IMR-90 (cell line): ENCODE measurements around the gene RMDN2. TPM values are rescaled to one million over a fixed set of nuclear protein-coding genes. Genes with fewer than 3 reads are reported as not detected.

Experiments used
- ATAC-seq: fragments of 200-7000 bp; cut with Tn5 transposase; 2 replicates; pipeline ENCODE4 v1.9.1; 2020; ENCODE audit warnings: low read depth, mild to moderate bottlenecking, moderate library complexity
- BruUV-seq: library from RNA; stranded (reverse); fragments of 400-500 nt; replicated peaks from 2 replicates; lab custom pipeline; 2021; lab: Mats Ljungman, UMichigan
- CTCF ChIA-PET: fragments of 300-600 bp; formaldehyde crosslinking; extraction: SDS; loops from one replicate; lab custom pipeline; 2021; ENCODE audit warnings: antibody characterized with exemption; lab: Yijun Ruan, JAX
- POLR2A ChIA-PET: fragments of 300-600 bp; sonication (Branson Sonifier 250); formaldehyde crosslinking; loops from one replicate; lab custom pipeline; 2022; ENCODE audit warnings: antibody characterized with exemption; ENCODE audit not compliant: unreplicated experiment; lab: Charles Lee
- DNase-seq: peaks from one replicate; pipeline ENCODE4 v3.0.0; 2013
- H2AFZ ChIP-seq: replicated peaks from 2 replicates; pipeline ENCODE3; 2013; ENCODE audit warnings: low read length, mild to moderate bottlenecking; ENCODE audit not compliant: poor library complexity
- H2AK5ac ChIP-seq: 2 replicates; pipeline ENCODE4 v1.6.1; 2013; ENCODE audit warnings: low read depth, low read length, inconsistent platforms
- H2AK9ac ChIP-seq: replicated peaks from 2 replicates; pipeline ENCODE3; 2013; ENCODE audit warnings: mild to moderate bottlenecking, low read depth, low read length, moderate library complexity; ENCODE audit not compliant: poor library complexity
- H2BK120ac ChIP-seq: 2 replicates; pipeline ENCODE4 v1.6.1; 2013; ENCODE audit warnings: low read depth, low read length, inconsistent platforms
- H2BK15ac ChIP-seq: 3 replicates; pipeline ENCODE4 v1.6.1; 2013; ENCODE audit warnings: low read depth, low read length, inconsistent platforms
- H2BK20ac ChIP-seq: 2 replicates; pipeline ENCODE4 v1.6.1; 2013; ENCODE audit warnings: low read depth, mild to moderate bottlenecking, inconsistent platforms, low read length, moderate library complexity
- H2BK5ac ChIP-seq: 2 replicates; pipeline ENCODE4 v1.6.1; 2013; ENCODE audit warnings: mild to moderate bottlenecking, low read depth, low read length, inconsistent platforms; ENCODE audit not compliant: poor library complexity, severe bottlenecking
- H3K14ac ChIP-seq: replicated peaks from 2 replicates; pipeline ENCODE4 v1.6.1; 2013; ENCODE audit warnings: low read depth, low read length, inconsistent platforms
- H3K18ac ChIP-seq: 2 replicates; pipeline ENCODE4 v1.6.1; 2013; ENCODE audit warnings: low read depth, low read length, control low read depth
- H3K23ac ChIP-seq: 2 replicates; pipeline ENCODE4 v1.6.1; 2013; ENCODE audit warnings: low read depth, low read length, inconsistent platforms
- H3K27ac ChIP-seq: 2 replicates; pipeline ENCODE4 v1.5.1; 2013; ENCODE audit warnings: mild to moderate bottlenecking, control low read depth, low read length; ENCODE audit not compliant: insufficient read depth
- H3K27me3 ChIP-seq: 2 replicates; pipeline ENCODE4 v1.6.1; 2013; ENCODE audit warnings: low read length; ENCODE audit not compliant: control insufficient read depth, insufficient read depth
- H3K36me3 ChIP-seq: 2 replicates; pipeline ENCODE4 v1.6.1; 2013; ENCODE audit warnings: low read length, mixed read lengths; ENCODE audit not compliant: control insufficient read depth, insufficient read depth
- H3K4ac ChIP-seq: 2 replicates; pipeline ENCODE4 v1.6.1; 2013; ENCODE audit warnings: low read depth, low read length, inconsistent platforms
- H3K4me1 ChIP-seq: 2 replicates; pipeline ENCODE4 v1.6.1; 2013; ENCODE audit warnings: low read length, mixed read lengths; ENCODE audit not compliant: control insufficient read depth, insufficient read depth
- H3K4me2 ChIP-seq: 2 replicates; pipeline ENCODE4 v1.6.1; 2013; ENCODE audit warnings: low read depth, mild to moderate bottlenecking, control low read depth, low read length, moderate library complexity
- H3K4me3 ChIP-seq: 2 replicates; pipeline ENCODE4 v1.5.1; 2013; ENCODE audit warnings: low read depth, mild to moderate bottlenecking, control low read depth, low read length, moderate library complexity; ENCODE audit not compliant: insufficient read depth
- H3K56ac ChIP-seq: 2 replicates; pipeline ENCODE4 v1.6.1; 2013; ENCODE audit warnings: low read length, inconsistent platforms; ENCODE audit not compliant: insufficient read depth; ENCODE audit errors: extremely low read depth
- H3K79me1 ChIP-seq, 2 experiments: 2 replicates each; pipeline ENCODE4 v1.6.1; 2013; ENCODE audit warnings: low read length in 2 of 2, inconsistent platforms in 1 of 2, low read depth in 1 of 2
- H3K9ac ChIP-seq: 2 replicates; pipeline ENCODE4 v1.6.1; 2013; ENCODE audit warnings: low read depth, low read length, control low read depth
- H3K9me1 ChIP-seq: 2 replicates; pipeline ENCODE4 v1.6.1; 2013; ENCODE audit warnings: low read length, inconsistent platforms; ENCODE audit not compliant: insufficient read depth
- H3K9me3 ChIP-seq: 2 replicates; pipeline ENCODE4 v1.6.1; 2013; ENCODE audit warnings: low read length; ENCODE audit not compliant: control insufficient read depth, insufficient read depth
- H4K20me1 ChIP-seq: 2 replicates; pipeline ENCODE4 v1.6.1; 2013; ENCODE audit warnings: low read length, inconsistent platforms; ENCODE audit not compliant: insufficient read depth
- H4K5ac ChIP-seq: 2 replicates; pipeline ENCODE4 v1.6.1; 2013; ENCODE audit warnings: mild to moderate bottlenecking, low read depth, low read length, control low read depth
- H4K8ac ChIP-seq, 2 experiments: 2 replicates each; pipeline ENCODE4 v1.6.1; 2013; ENCODE audit warnings: low read depth in 2 of 2, low read length in 2 of 2, control low read depth in 1 of 2, inconsistent platforms in 1 of 2
- H4K91ac ChIP-seq: 2 replicates; pipeline ENCODE4 v1.6.1; 2013; ENCODE audit warnings: low read depth, low read length, inconsistent platforms; ENCODE audit not compliant: insufficient read depth
- BHLHE40 ChIP-seq: fragments of 150-350 bp; IDR thresholded peaks from 2 replicates; pipeline ENCODE4 v1.6.1; 2016; ENCODE audit warnings: mild to moderate bottlenecking, low read depth, low read length
- CEBPB ChIP-seq: IDR thresholded peaks from 2 replicates; pipeline ENCODE4 v1.6.1; 2012; ENCODE audit warnings: low read depth, low read length, improper control_type of control experiment
- CHD1 ChIP-seq: IDR thresholded peaks from 2 replicates; pipeline ENCODE4 v1.6.1; 2012; ENCODE audit warnings: low read depth, low read length, improper control_type of control experiment
- CTCF ChIP-seq: conservative IDR thresholded peaks from 2 replicates; pipeline ENCODE4 v1.5.1; 2012; ENCODE audit warnings: mild to moderate bottlenecking, low read depth, low read length, improper control_type of control experiment
- ELK1 ChIP-seq: fragments of 150-350 bp; IDR thresholded peaks from 2 replicates; pipeline ENCODE4 v1.6.1; 2016; ENCODE audit warnings: low read depth, mild to moderate bottlenecking, low read length, moderate library complexity, borderline replicate concordance
- FOS ChIP-seq: fragments of 150-350 bp; IDR thresholded peaks from 2 replicates; pipeline ENCODE4 v1.6.1; 2016; ENCODE audit warnings: low read depth, low read length
- MAFK ChIP-seq: IDR thresholded peaks from 2 replicates; pipeline ENCODE4 v1.6.1; 2012; ENCODE audit warnings: low read depth, low read length, improper control_type of control experiment
- MAZ ChIP-seq: IDR thresholded peaks from 2 replicates; pipeline ENCODE4 v1.6.1; 2012; ENCODE audit warnings: low read depth, mild to moderate bottlenecking, low read length, improper control_type of control experiment, moderate library complexity, borderline replicate concordance
- MXI1 ChIP-seq: IDR thresholded peaks from 2 replicates; pipeline ENCODE4 v1.6.1; 2012; ENCODE audit warnings: low read depth, mild to moderate bottlenecking, low read length, moderate library complexity, borderline replicate concordance
- NFE2L2 ChIP-seq: fragments of 150-350 bp; IDR thresholded peaks from 2 replicates; pipeline ENCODE4 v1.6.1; 2016; ENCODE audit warnings: low read depth, mild to moderate bottlenecking, low read length
- POLR2A ChIP-seq: IDR thresholded peaks from 2 replicates; pipeline ENCODE4 v1.6.1; 2012; ENCODE audit warnings: mild to moderate bottlenecking, low read depth, low read length
- RAD21 ChIP-seq: IDR thresholded peaks from 2 replicates; pipeline ENCODE4 v1.6.1; 2012; ENCODE audit warnings: low read length, improper control_type of control experiment
- SMC3 ChIP-seq: fragments of 150-350 bp; IDR thresholded peaks from 2 replicates; pipeline ENCODE4 v1.6.1; 2016; ENCODE audit warnings: low read depth, mild to moderate bottlenecking, antibody characterized with exemption, low read length, moderate library complexity
- USF2 ChIP-seq: fragments of 150-350 bp; IDR thresholded peaks from 2 replicates; pipeline ENCODE4 v1.6.1; 2017; ENCODE audit warnings: mild to moderate bottlenecking, antibody characterized with exemption, low read length, low read depth
- WGBS, 2 experiments: methylation state at CpG; one replicate each; pipeline versions ENCODE4 v1.1.5 to v1.1.7; 2013; ENCODE audit warnings: missing lambda C conversion rate in 2 of 2; ENCODE audit not compliant: insufficient read length in 1 of 2; ENCODE audit errors: extremely low coverage in 2 of 2; 5-methylcytosine and 5-hydroxymethylcytosine counted together
- dilution Hi-C: fragments of 300-500 bp; cut with HindIII; formaldehyde crosslinking; loops from one replicate; pipeline ENCODE4 v1.14.3; 2018; ENCODE audit warnings: low sequenced_read_pairs; ENCODE audit not compliant: unreplicated experiment
- in situ Hi-C: fragments of 300-500 bp; cut with MboI; formaldehyde crosslinking; loops from 3 replicates; pipeline ENCODE4 v1.14.3; 2019; ENCODE audit warnings: low sequenced_read_pairs, inconsistent platforms, mixed read lengths
- intact Hi-C: fragments of 100-400 bp; cut with micrococcal nuclease; formaldehyde crosslinking; loops from 2 replicates; pipeline ENCODE4 v1.10.0; 2022
- polyA plus RNA-seq, 3 experiments: library from polyadenylated mRNA; depleted of rRNA; stranded (reverse); fragments of >200 nt; gene quantifications; 2 replicates each; pipeline ENCODE4 v1.2.3, GENCODE V29; 2012; ENCODE audit warnings: low replicate concordance in 1 of 3
- total RNA-seq: library from RNA; depleted of rRNA; stranded (reverse); fragments of >200 nt; gene quantifications from 2 replicates; pipeline ENCODE4 v1.2.3, GENCODE V29; 2012

Gene RMDN2
- total and polyA plus RNA-seq, 2 of the 4 experiments (the other 2 are of a cell fraction) = 2.3 to 3.0 TPM

- Histone ChIP-seq H4K20me1 (no peaks in the 10 kb centered on the region), H2BK5ac (no peak overlapping the region), H3K4ac (no peak overlapping the region), H2BK15ac (no peak overlapping the region), H4K91ac (no peak overlapping the region), H2BK20ac (no peak overlapping the region), H3K9me1 (peaks cover 3% of the 10 kb centered on the region; the same call in 1 of the 2 replicates), H2BK120ac (no peak overlapping the region), H4K5ac (no peak overlapping the region), H3K4me3 (no peak overlapping the region), H4K8ac (no peak overlapping the region), H3K14ac (no peak overlapping the region), H3K9me3 (no peaks in the 10 kb centered on the region), H2AK5ac (no peak overlapping the region), H3K9ac (no peak overlapping the region), H3K4me1 (no peaks in the 10 kb centered on the region), H3K27ac (no peak overlapping the region), H2AK9ac (no peak overlapping the region), H2AFZ (no peak overlapping the region), H3K79me1 (no peaks in the 10 kb centered on the region), H3K56ac (no peak overlapping the region), H3K23ac (no peak overlapping the region), H3K27me3 (peaks cover 9% of the 10 kb centered on the region), H3K36me3 (no peaks in the 10 kb centered on the region), H3K4me2 (no peak overlapping the region), H3K18ac (no peak overlapping the region)
- intact Hi-C loops (no loop called here), in situ Hi-C loops (loop anchor here (25.0 kb wide), 1 partner anchor 718 kb away; the partner anchor contains the start of gene EIF2AK2), dilution Hi-C loops (no loop called here)
- ChIA-PET CTCF (interaction anchor here (2.0 kb wide), 1 partner anchor 48 kb away, joined by 4 read pairs; no protein-coding TSS in a partner anchor), POLR2A (no interaction called here)
- no peak for ATAC-seq
- 89% methylated on average over 4 of the region's 9 CpGs; no CpG with 5 or more reads in 1 of the 2 experiments for WGBS, 2 experiments
- TF ChIP-seq RAD21 (no peak), MAFK (no peak), FOS (no peak), BHLHE40 (no peak), CHD1 (no peak), USF2 (no peak), POLR2A (no peak), CTCF (no peak), NFE2L2 (no peak), MXI1 (no peak), ELK1 (no peak), SMC3 (no peak), CEBPB (no peak), MAZ (no peak)
- BruUV-seq = no TSS peak
- DNase-seq = no peak
These were observed 44.5 kb upstream of the RMDN2 start for GRCh38 chr2:37880551-37880950.
